ENCODE results near the gene UBE2J1. TPM values are rescaled to one million over a fixed set of nuclear protein-coding genes. Genes with fewer than 3 reads are reported as not detected.
A peak's percentile ranks its signal among the peaks of the same experiment; 100 is the strongest.
"Not testable (repeated sequence)": the region's sequence is repeated elsewhere in the genome, so short reads cannot be mapped to it uniquely, and the experiment has no call there.

Gene UBE2J1
- total and polyA plus RNA-seq, 5 donors = 12.0 to 23.6 (median 15.1) TPM

- no peak overlapping the region for H3K4me3 ChIP-seq (ENCODE audit: low read length)
- no peaks in the 10 kb centered on the region for H3K27me3 ChIP-seq (ENCODE audit: control insufficient read depth, insufficient read depth)
- DNase-seq (no peak), ATAC-seq (no peak)
- no peaks in the 10 kb centered on the region for H3K9me3 ChIP-seq (ENCODE audit: control insufficient read depth, low read length)
- 88% methylated on average over 10 of the region's 10 CpGs for WGBS
- intact Hi-C loops (cut with DNase I) = no loop called here
- H3K4me1 ChIP-seq (ENCODE audit: control insufficient read depth, insufficient read depth, low read length) = no peaks in the 10 kb centered on the region
- no peak overlapping the region for H3K27ac ChIP-seq (ENCODE audit: low read length)
Measured at GRCh38 chr6:89302936-89303335, 49.6 kb downstream of the UBE2J1 start.

GRCh38 chr6:89302195-89302770 is 50.2 kb downstream of the UBE2J1 start:
- intact Hi-C loops (cut with DNase I) = no loop called here
- Histone ChIP-seq H3K4me1 (ENCODE audit: control insufficient read depth, insufficient read depth, low read length) (no peaks in the 10 kb centered on the region), H3K27me3 (ENCODE audit: control insufficient read depth, insufficient read depth) (no peaks in the 10 kb centered on the region), H3K27ac (ENCODE audit: low read length) (no peak overlapping the region), H3K4me3 (ENCODE audit: low read length) (no peak overlapping the region), H3K9me3 (ENCODE audit: control insufficient read depth, low read length) (no peaks in the 10 kb centered on the region)
- ATAC-seq (no peak), DNase-seq (no peak)
- 91% methylated on average over 22 of the region's 22 CpGs for WGBS

- ATAC-seq (no peak), DNase-seq (no peak)
- Histone ChIP-seq H3K27ac (ENCODE audit: low read length) (no peak overlapping the region), H3K4me1 (ENCODE audit: control insufficient read depth, insufficient read depth, low read length) (no peaks in the 10 kb centered on the region), H3K9me3 (ENCODE audit: control insufficient read depth, low read length) (no peaks in the 10 kb centered on the region), H3K27me3 (ENCODE audit: control insufficient read depth, insufficient read depth) (no peaks in the 10 kb centered on the region), H3K4me3 (ENCODE audit: low read length) (no peak overlapping the region)
- intact Hi-C loops (cut with DNase I) = no loop called here
- 95% methylated on average over 25 of the region's 25 CpGs for WGBS
Measured at GRCh38 chr6:89301586-89302194, 50.8 kb downstream of the UBE2J1 start.

- ATAC-seq = no peak
- H3K4me3 ChIP-seq (ENCODE audit: low read length) = no peak overlapping the region
- H3K9me3 ChIP-seq (ENCODE audit: control insufficient read depth, low read length) = no peaks in the 10 kb centered on the region
- WGBS = 85% methylated on average over 7 of the region's 7 CpGs
- no peak overlapping the region for H3K27ac ChIP-seq (ENCODE audit: low read length)
- intact Hi-C loops (cut with DNase I) = no loop called here
- no peaks in the 10 kb centered on the region for H3K4me1 ChIP-seq (ENCODE audit: control insufficient read depth, insufficient read depth, low read length)
- DNase-seq = no peak
- no peaks in the 10 kb centered on the region for H3K27me3 ChIP-seq (ENCODE audit: control insufficient read depth, insufficient read depth)
Measured at GRCh38 chr6:89299466-89299850, 53.1 kb downstream of the UBE2J1 start.

GRCh38 chr6:89298680-89299465 is 53.6 kb downstream of the UBE2J1 start:
- intact Hi-C loops (cut with DNase I) = no loop called here
- Histone ChIP-seq H3K4me3 (ENCODE audit: low read length) (no peak overlapping the region), H3K27me3 (ENCODE audit: control insufficient read depth, insufficient read depth) (no peaks in the 10 kb centered on the region), H3K27ac (ENCODE audit: low read length) (no peak overlapping the region), H3K4me1 (ENCODE audit: control insufficient read depth, insufficient read depth, low read length) (no peaks in the 10 kb centered on the region), H3K9me3 (ENCODE audit: control insufficient read depth, low read length) (no peaks in the 10 kb centered on the region)
- ATAC-seq = no peak
- DNase-seq = no peak
- WGBS = 79% methylated on average over 4 of the region's 4 CpGs

- 46% methylated on average over 12 of the region's 12 CpGs for WGBS
- no peaks in the 10 kb centered on the region for H3K4me1 ChIP-seq (ENCODE audit: control insufficient read depth, insufficient read depth, low read length)
- DNase-seq = peak in 1 of 3 donors; percentile 40
- intact Hi-C loops (cut with DNase I) = no loop called here
- ATAC-seq = peak; percentile 64 to 77
- no peaks in the 10 kb centered on the region for H3K27me3 ChIP-seq (ENCODE audit: control insufficient read depth, insufficient read depth)
- H3K27ac ChIP-seq (ENCODE audit: low read length) = no peak overlapping the region
- no peak overlapping the region for H3K4me3 ChIP-seq (ENCODE audit: low read length)
- no peaks in the 10 kb centered on the region for H3K9me3 ChIP-seq (ENCODE audit: control insufficient read depth, low read length)
Measured at GRCh38 chr6:89297695-89298351, 54.7 kb downstream of the UBE2J1 start.

- whole genome bisulfite sequencing = 96% methylated on average over 2 of the region's 2 CpGs
- Histone ChIP-seq H3K9me3 (ENCODE audit: control insufficient read depth, low read length) (no peaks in the 10 kb centered on the region), H3K4me3 (ENCODE audit: low read length) (no peak overlapping the region), H3K27me3 (ENCODE audit: control insufficient read depth, insufficient read depth) (no peaks in the 10 kb centered on the region), H3K27ac (ENCODE audit: low read length) (no peak overlapping the region), H3K4me1 (ENCODE audit: control insufficient read depth, insufficient read depth, low read length) (no peaks in the 10 kb centered on the region)
- intact Hi-C loops (cut with DNase I) = no loop called here
- DNase-seq (no peak), ATAC-seq (no peak)
Measured at GRCh38 chr6:89295981-89296380, 56.5 kb downstream of the UBE2J1 start.

- DNase-seq; H3K27ac ChIP-seq (ENCODE audit: low read length); H3K9me3 ChIP-seq (ENCODE audit: control insufficient read depth, low read length); ATAC-seq; H3K4me3 ChIP-seq (ENCODE audit: low read length); intact Hi-C loops (cut with DNase I); H3K4me1 ChIP-seq (ENCODE audit: control insufficient read depth, insufficient read depth, low read length); H3K27me3 ChIP-seq (ENCODE audit: control insufficient read depth, insufficient read depth): not testable (repeated sequence)
- WGBS = 62% methylated on average over 1 of the region's 1 CpG
Measured at GRCh38 chr6:89295116-89295515, 57.4 kb downstream of the UBE2J1 start.

GRCh38 chr6:89291256-89291819 is 61.2 kb downstream of the UBE2J1 start:
- no peaks in the 10 kb centered on the region for H3K9me3 ChIP-seq (ENCODE audit: control insufficient read depth, low read length)
- intact Hi-C loops (cut with DNase I) = no loop called here
- WGBS = 83% methylated on average over 11 of the region's 11 CpGs
- no peak for ATAC-seq
- no peaks in the 10 kb centered on the region for H3K27me3 ChIP-seq (ENCODE audit: control insufficient read depth, insufficient read depth)
- no peak overlapping the region for H3K27ac ChIP-seq (ENCODE audit: low read length)
- H3K4me3 ChIP-seq (ENCODE audit: low read length) = no peak overlapping the region
- DNase-seq = no peak
- H3K4me1 ChIP-seq (ENCODE audit: control insufficient read depth, insufficient read depth, low read length) = no peaks in the 10 kb centered on the region

GRCh38 chr6:89290401-89291155 is 61.9 kb downstream of the UBE2J1 start:
- no peak for ATAC-seq
- intact Hi-C loops (cut with DNase I) = no loop called here
- Histone ChIP-seq H3K4me1 (ENCODE audit: control insufficient read depth, insufficient read depth, low read length) (no peaks in the 10 kb centered on the region), H3K27me3 (ENCODE audit: control insufficient read depth, insufficient read depth) (no peaks in the 10 kb centered on the region), H3K4me3 (ENCODE audit: low read length) (no peak overlapping the region), H3K9me3 (ENCODE audit: control insufficient read depth, low read length) (no peaks in the 10 kb centered on the region), H3K27ac (ENCODE audit: low read length) (no peak overlapping the region)
- DNase-seq = no peak
- 83% methylated on average over 13 of the region's 13 CpGs for WGBS

Data from right cardiac atrium (tissue), 5 donors.